Measurements from ENCODE around the gene PF4V1.
A peak's percentile ranks its signal among the peaks of the same experiment; 100 is the strongest.

The PF4V1 gene

GRCh38 chr4:73872316-73873108 lies 19.4 kb downstream of the PF4V1 start:
- DNase-seq (ENCODE audit: low spot score) (no peak), ATAC-seq (ENCODE audit: low read depth) (no peak)
- Histone ChIP-seq H3K4me3 (ENCODE audit: severe bottlenecking) (no peak overlapping the region), H3K27me3 (ENCODE audit: insufficient read depth, poor library complexity, severe bottlenecking) (no peaks in the 10 kb centered on the region), H3K36me3 (ENCODE audit: low read depth) (no peaks in the 10 kb centered on the region), H3K9me3 (ENCODE audit: severe bottlenecking) (no peaks in the 10 kb centered on the region), H3K4me1 (ENCODE audit: insufficient read depth, poor library complexity, severe bottlenecking) (peaks cover 3% of the 10 kb centered on the region), H3K27ac (ENCODE audit: poor library complexity, severe bottlenecking) (no peak overlapping the region)
- TF ChIP-seq CTCF (IDR thresholded peaks at IDR 0.05; ENCODE audit: poor library complexity, severe bottlenecking): no peak

GRCh38 chr4:73874386-73874785 lies 21.3 kb downstream of the PF4V1 start:
- Histone ChIP-seq H3K4me1 (ENCODE audit: insufficient read depth, poor library complexity, severe bottlenecking) (no peaks in the 10 kb centered on the region), H3K4me3 (ENCODE audit: severe bottlenecking) (no peak overlapping the region), H3K9me3 (ENCODE audit: severe bottlenecking) (no peaks in the 10 kb centered on the region), H3K27me3 (ENCODE audit: insufficient read depth, poor library complexity, severe bottlenecking) (no peaks in the 10 kb centered on the region), H3K27ac (ENCODE audit: poor library complexity, severe bottlenecking) (no peak overlapping the region), H3K36me3 (ENCODE audit: low read depth) (no peaks in the 10 kb centered on the region)
- DNase-seq (ENCODE audit: low spot score) (no peak), ATAC-seq (ENCODE audit: low read depth) (no peak)
- TF ChIP-seq CTCF (IDR thresholded peaks at IDR 0.05; ENCODE audit: poor library complexity, severe bottlenecking): no peak

GRCh38 chr4:73875401-73875800 lies 22.3 kb downstream of the PF4V1 start:
- no peaks in the 10 kb centered on the region for H3K9me3 ChIP-seq (ENCODE audit: severe bottlenecking)
- no peaks in the 10 kb centered on the region for H3K4me1 ChIP-seq (ENCODE audit: insufficient read depth, poor library complexity, severe bottlenecking)
- H3K36me3 ChIP-seq (ENCODE audit: low read depth): no peaks in the 10 kb centered on the region
- no peak overlapping the region for H3K4me3 ChIP-seq (ENCODE audit: severe bottlenecking)
- H3K27ac ChIP-seq (ENCODE audit: poor library complexity, severe bottlenecking): no peak overlapping the region
- no peak for TF ChIP-seq CTCF (IDR thresholded peaks at IDR 0.05; ENCODE audit: poor library complexity, severe bottlenecking)
- DNase-seq (ENCODE audit: low spot score): no peak
- no peaks in the 10 kb centered on the region for H3K27me3 ChIP-seq (ENCODE audit: insufficient read depth, poor library complexity, severe bottlenecking)
- no peak for ATAC-seq (ENCODE audit: low read depth)

GRCh38 chr4:73883306-73883705 lies 30.2 kb downstream of the PF4V1 start:
- DNase-seq (ENCODE audit: low spot score): no peak
- no peaks in the 10 kb centered on the region for H3K9me3 ChIP-seq (ENCODE audit: severe bottlenecking)
- H3K4me3 ChIP-seq (ENCODE audit: severe bottlenecking): no peak overlapping the region
- H3K27ac ChIP-seq (ENCODE audit: poor library complexity, severe bottlenecking): no peak overlapping the region
- H3K4me1 ChIP-seq (ENCODE audit: insufficient read depth, poor library complexity, severe bottlenecking): peaks cover 4% of the 10 kb centered on the region
- no peaks in the 10 kb centered on the region for H3K27me3 ChIP-seq (ENCODE audit: insufficient read depth, poor library complexity, severe bottlenecking)
- no peak for TF ChIP-seq CTCF (IDR thresholded peaks at IDR 0.05; ENCODE audit: poor library complexity, severe bottlenecking)
- H3K36me3 ChIP-seq (ENCODE audit: low read depth): no peaks in the 10 kb centered on the region
- ATAC-seq (ENCODE audit: low read depth): no peak

GRCh38 chr4:73885574-73886267 lies 32.6 kb downstream of the PF4V1 start:
- no peak for TF ChIP-seq CTCF (IDR thresholded peaks at IDR 0.05; ENCODE audit: poor library complexity, severe bottlenecking)
- no peaks in the 10 kb centered on the region for H3K9me3 ChIP-seq (ENCODE audit: severe bottlenecking)
- peak; percentile 74; the same call in 2 of the 3 replicates for ATAC-seq (ENCODE audit: low read depth)

More at GRCh38 chr4:73885574-73886267, 32.6 kb downstream of the PF4V1 start:
- H3K27ac ChIP-seq (ENCODE audit: poor library complexity, severe bottlenecking): peak overlapping the region; percentile 31
- peaks cover 4% of the 10 kb centered on the region for H3K4me1 ChIP-seq (ENCODE audit: insufficient read depth, poor library complexity, severe bottlenecking)
- H3K4me3 ChIP-seq (ENCODE audit: severe bottlenecking): no peak overlapping the region
- H3K27me3 ChIP-seq (ENCODE audit: insufficient read depth, poor library complexity, severe bottlenecking): no peaks in the 10 kb centered on the region
- no peak for DNase-seq (ENCODE audit: low spot score)
- no peaks in the 10 kb centered on the region for H3K36me3 ChIP-seq (ENCODE audit: low read depth)

Data from RWPE2 (cell line).